ENCODE data around the gene IL33.

DNA sequence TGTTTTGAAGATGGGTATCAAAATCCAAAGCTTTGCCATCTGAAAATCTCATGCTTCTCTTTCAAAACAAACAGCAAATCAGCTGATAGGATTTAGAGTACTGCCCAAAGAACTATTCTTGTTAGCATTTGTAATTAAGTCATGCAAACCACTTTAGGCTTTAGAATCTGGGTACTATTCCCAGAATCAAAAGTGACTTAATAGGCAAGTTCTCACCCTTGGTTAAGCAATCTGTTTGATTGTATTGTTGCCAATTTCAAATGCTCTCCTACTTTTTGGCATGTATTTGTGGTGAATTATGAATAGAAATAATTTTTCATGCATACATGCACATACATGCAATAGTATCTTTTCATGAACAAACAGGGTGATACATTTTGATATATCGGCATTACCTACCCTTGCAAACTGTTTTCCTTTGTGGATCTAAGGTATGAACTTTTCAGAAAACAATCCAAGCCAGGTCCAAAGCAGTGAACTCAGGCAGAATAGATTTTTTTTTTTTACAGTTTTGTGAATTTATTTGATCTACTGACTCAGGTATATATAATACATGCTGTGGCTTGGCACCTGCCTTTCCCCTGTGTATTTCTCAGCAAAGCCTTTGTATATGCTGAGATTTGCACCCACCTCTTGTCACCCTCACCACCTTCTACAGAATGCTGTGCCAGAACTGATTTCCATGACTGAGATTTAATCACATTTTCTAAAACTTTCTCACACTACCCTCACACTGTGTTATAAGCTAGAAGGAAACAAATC lies 9.0 kb downstream of the IL33 start:
- TF ChIP-seq, protein P1, sequence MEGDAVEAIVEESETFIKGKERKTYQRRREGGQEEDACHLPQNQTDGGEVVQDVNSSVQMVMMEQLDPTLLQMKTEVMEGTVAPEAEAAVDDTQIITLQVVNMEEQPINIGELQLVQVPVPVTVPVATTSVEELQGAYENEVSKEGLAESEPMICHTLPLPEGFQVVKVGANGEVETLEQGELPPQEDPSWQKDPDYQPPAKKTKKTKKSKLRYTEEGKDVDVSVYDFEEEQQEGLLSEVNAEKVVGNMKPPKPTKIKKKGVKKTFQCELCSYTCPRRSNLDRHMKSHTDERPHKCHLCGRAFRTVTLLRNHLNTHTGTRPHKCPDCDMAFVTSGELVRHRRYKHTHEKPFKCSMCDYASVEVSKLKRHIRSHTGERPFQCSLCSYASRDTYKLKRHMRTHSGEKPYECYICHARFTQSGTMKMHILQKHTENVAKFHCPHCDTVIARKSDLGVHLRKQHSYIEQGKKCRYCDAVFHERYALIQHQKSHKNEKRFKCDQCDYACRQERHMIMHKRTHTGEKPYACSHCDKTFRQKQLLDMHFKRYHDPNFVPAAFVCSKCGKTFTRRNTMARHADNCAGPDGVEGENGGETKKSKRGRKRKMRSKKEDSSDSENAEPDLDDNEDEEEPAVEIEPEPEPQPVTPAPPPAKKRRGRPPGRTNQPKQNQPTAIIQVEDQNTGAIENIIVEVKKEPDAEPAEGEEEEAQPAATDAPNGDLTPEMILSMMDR (conservative IDR thresholded peaks at IDR 0.05 in 1 of 2, IDR thresholded peaks at IDR 0.05 in 1 of 2; ENCODE audit: low read depth in 1 of 2, low read length in 2 of 2) = no peak
- TF ChIP-seq EZH2 (IDR thresholded peaks at IDR 0.05; ENCODE audit: low read length, missing control alignments) = no peak

All from fibroblast of lung (primary cell).